ENCODE measurements around the gene RAD23B. TPM values are rescaled to one million over a fixed set of nuclear protein-coding genes. Genes with fewer than 3 reads are reported as not detected.
A peak's percentile ranks its signal among the peaks of the same experiment; 100 is the strongest.

RAD23B gene
- total and polyA plus RNA-seq, 2 experiments from 2014 or later: 18.9 to 124 TPM

DNA sequence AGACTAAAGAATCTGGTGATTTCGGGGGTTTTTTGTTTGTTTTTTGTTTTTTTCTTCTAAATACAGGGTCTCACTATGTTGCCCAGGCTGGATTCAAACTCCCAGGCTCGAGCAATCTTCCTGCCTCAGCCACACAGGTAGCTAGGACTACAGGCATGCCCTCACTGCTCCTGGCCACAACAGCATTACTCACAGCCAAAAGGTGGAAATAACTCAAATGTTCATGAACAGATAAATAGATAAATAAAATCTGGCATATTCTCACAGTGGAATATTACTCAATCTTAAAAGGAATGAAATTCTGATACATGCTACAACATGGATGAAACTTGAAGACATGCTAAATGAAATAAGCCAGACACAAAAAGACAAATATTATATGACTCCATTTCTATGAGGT is 19.8 kb upstream of the RAD23B start:
- Histone ChIP-seq H3K79me2 (ENCODE audit: insufficient read depth) (no peaks in the 10 kb centered on the region), H2AFZ (no peak overlapping the region), H3K9me3 (ENCODE audit: low read depth) (no peaks in the 10 kb centered on the region), H3F3A (ENCODE audit: insufficient read depth) (peaks cover 6% of the 10 kb centered on the region), H3K27ac (no peak overlapping the region), H3K36me3 (ENCODE audit: low read depth) (no peaks in the 10 kb centered on the region), H3K27me3 (replicated peaks; ENCODE audit: insufficient read depth) (no peaks in the 10 kb centered on the region), H3K4me2 (ENCODE audit: unreplicated experiment) (no peak overlapping the region), H3K4me1 (ENCODE audit: insufficient read depth) (peaks cover 15% of the 10 kb centered on the region), H3K9ac (no peak overlapping the region), H3K9me2 (ENCODE audit: insufficient read depth) (no peaks in the 10 kb centered on the region), H3K4me3 (no peak overlapping the region), H4K20me1 (ENCODE audit: insufficient read depth) (no peaks in the 10 kb centered on the region)
- WGBS, 2 experiments (ENCODE audit: low coverage in 1 of 2, low lambda C conversion rate in 2 of 2, missing lambda C conversion rate in 2 of 2): 84 to 87% methylated on average over 2 of the region's 2 CpGs
- in situ Hi-C loops (cut with MboI): no loop called here
- DNase-seq: no peak
- TF ChIP-seq EZH2phosphoT487 (IDR thresholded peaks at IDR 0.05; ENCODE audit: insufficient read depth, low read depth) (no peak), EZH2 (IDR thresholded peaks at IDR 0.05; ENCODE audit: insufficient read depth, poor library complexity, severe bottlenecking) (no peak)

DNA sequence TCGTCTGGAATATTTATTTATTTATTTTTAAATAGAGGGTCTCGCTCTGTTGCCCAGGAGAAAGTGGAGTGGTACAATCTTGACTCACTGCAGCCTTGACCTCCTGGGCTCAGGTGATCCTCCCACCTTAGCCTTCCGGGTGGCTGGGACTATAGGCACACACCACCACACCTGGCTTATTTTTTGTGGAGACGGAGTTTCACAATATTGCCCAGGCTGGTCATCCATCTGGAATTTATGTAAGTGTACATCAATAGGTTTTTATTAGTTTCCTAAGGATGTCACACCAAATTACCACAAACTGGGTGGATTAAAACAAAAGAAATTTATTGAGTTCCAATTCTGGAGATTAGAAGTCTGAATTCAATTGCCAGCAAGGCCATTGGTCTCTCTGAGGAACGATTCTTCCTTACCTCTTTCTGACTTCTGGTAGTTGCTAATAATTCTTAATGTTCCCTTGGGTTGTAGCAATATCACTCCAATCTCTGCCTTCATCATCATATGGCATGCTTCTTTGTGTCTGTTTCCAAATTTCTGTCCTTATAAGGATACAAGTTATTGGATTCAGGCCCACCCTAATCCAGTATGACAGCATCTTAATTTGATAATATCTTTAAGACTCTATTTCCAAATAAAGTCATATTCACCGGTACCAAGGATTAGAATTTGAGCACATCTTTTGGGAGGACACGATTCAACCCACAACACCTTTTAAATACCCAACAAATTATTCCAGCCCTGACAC is 16.3 kb upstream of the RAD23B start:
- no peak for TF ChIP-seq EZH2phosphoT487 (IDR thresholded peaks at IDR 0.05; ENCODE audit: insufficient read depth, low read depth)
- TF ChIP-seq EZH2 (IDR thresholded peaks at IDR 0.05; ENCODE audit: insufficient read depth, poor library complexity, severe bottlenecking): no peak
- Histone ChIP-seq H3K4me3 (no peak overlapping the region), H3F3A (ENCODE audit: insufficient read depth) (no peaks in the 10 kb centered on the region), H3K9me3 (ENCODE audit: low read depth) (no peaks in the 10 kb centered on the region), H3K4me1 (ENCODE audit: insufficient read depth) (peaks cover 24% of the 10 kb centered on the region), H3K79me2 (ENCODE audit: insufficient read depth) (no peaks in the 10 kb centered on the region), H3K9ac (no peak overlapping the region), H3K36me3 (ENCODE audit: low read depth) (no peaks in the 10 kb centered on the region), H4K20me1 (ENCODE audit: insufficient read depth) (no peaks in the 10 kb centered on the region), H3K27ac (no peak overlapping the region), H3K9me2 (ENCODE audit: insufficient read depth) (no peaks in the 10 kb centered on the region), H3K4me2 (ENCODE audit: unreplicated experiment) (no peak overlapping the region), H2AFZ (0 out of 2 replicates have a peak overlapping the region, but pooled peaks have one; percentile 41), H3K27me3 (replicated peaks; ENCODE audit: insufficient read depth) (no peaks in the 10 kb centered on the region)
- no peak for DNase-seq
- in situ Hi-C loops (cut with MboI): no loop called here
- WGBS, 2 experiments (ENCODE audit: low coverage in 1 of 2, low lambda C conversion rate in 2 of 2, missing lambda C conversion rate in 2 of 2): 67 to 71% methylated on average over 7 of the region's 7 CpGs

DNA sequence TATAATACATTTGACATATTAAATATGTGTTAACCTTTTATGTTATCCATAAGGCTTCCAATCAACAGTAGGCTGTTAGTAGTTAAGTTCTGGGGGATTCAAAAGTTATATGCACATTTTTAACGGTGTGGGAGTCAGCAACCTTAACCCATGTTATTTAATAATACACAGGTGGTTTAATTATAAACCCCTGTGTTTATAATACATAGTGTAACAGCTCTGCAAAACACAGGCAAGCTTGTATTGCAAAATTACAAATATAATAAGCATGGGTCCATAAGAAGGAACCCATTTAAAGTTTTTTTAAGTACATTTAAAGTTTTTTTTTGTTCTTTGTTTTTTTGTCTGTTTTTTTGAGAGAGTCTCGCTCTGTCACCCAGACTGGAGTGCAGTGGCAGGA is 14.5 kb upstream of the RAD23B start:
- Histone ChIP-seq H3K79me2 (ENCODE audit: insufficient read depth) (no peaks in the 10 kb centered on the region), H3K36me3 (ENCODE audit: low read depth) (no peaks in the 10 kb centered on the region), H3K27me3 (replicated peaks; ENCODE audit: insufficient read depth) (no peaks in the 10 kb centered on the region), H3K27ac (no peak overlapping the region), H4K20me1 (ENCODE audit: insufficient read depth) (no peaks in the 10 kb centered on the region), H3K4me1 (ENCODE audit: insufficient read depth) (peaks cover 28% of the 10 kb centered on the region), H3K9me2 (ENCODE audit: insufficient read depth) (no peaks in the 10 kb centered on the region), H3K9ac (no peak overlapping the region), H3K9me3 (ENCODE audit: low read depth) (no peaks in the 10 kb centered on the region), H3K4me2 (ENCODE audit: unreplicated experiment) (no peak overlapping the region), H2AFZ (no peak overlapping the region), H3F3A (ENCODE audit: insufficient read depth) (peaks cover under 1% of the 10 kb centered on the region; the same call in 1 of the 2 replicates), H3K4me3 (no peak overlapping the region)
- in situ Hi-C loops (cut with MboI): no loop called here
- TF ChIP-seq EZH2phosphoT487 (IDR thresholded peaks at IDR 0.05; ENCODE audit: insufficient read depth, low read depth): no peak
- TF ChIP-seq EZH2 (IDR thresholded peaks at IDR 0.05; ENCODE audit: insufficient read depth, poor library complexity, severe bottlenecking): no peak
- WGBS, 2 experiments (ENCODE audit: low coverage in 1 of 2, low lambda C conversion rate in 2 of 2, missing lambda C conversion rate in 2 of 2): 94 to 100% methylated on average over 2 of the region's 2 CpGs
- DNase-seq: no peak

GRCh38 chr9:107269254-107269653 is 13.8 kb upstream of the RAD23B start:
- no peaks in the 10 kb centered on the region for H3K9me3 ChIP-seq (ENCODE audit: low read depth)

More at GRCh38 chr9:107269254-107269653, 13.8 kb upstream of the RAD23B start:
- H3K27me3 ChIP-seq (replicated peaks; ENCODE audit: insufficient read depth): no peaks in the 10 kb centered on the region
- H3K4me3 ChIP-seq: no peak overlapping the region
- peaks cover 35% of the 10 kb centered on the region for H3K4me1 ChIP-seq (ENCODE audit: insufficient read depth)
- WGBS, 2 experiments (ENCODE audit: low coverage in 1 of 2, low lambda C conversion rate in 2 of 2, missing lambda C conversion rate in 2 of 2): 90 to 92% methylated on average over 2 of the region's 2 CpGs
- no peak for TF ChIP-seq EZH2phosphoT487 (IDR thresholded peaks at IDR 0.05; ENCODE audit: insufficient read depth, low read depth)
- TF ChIP-seq EZH2 (IDR thresholded peaks at IDR 0.05; ENCODE audit: insufficient read depth, poor library complexity, severe bottlenecking): no peak
- no peaks in the 10 kb centered on the region for H3K9me2 ChIP-seq (ENCODE audit: insufficient read depth)
- H3K9ac ChIP-seq: no peak overlapping the region
- in situ Hi-C loops (cut with MboI): no loop called here
- no peaks in the 10 kb centered on the region for H4K20me1 ChIP-seq (ENCODE audit: insufficient read depth)
- H2AFZ ChIP-seq: no peak overlapping the region
- no peak for DNase-seq
- no peaks in the 10 kb centered on the region for H3K79me2 ChIP-seq (ENCODE audit: insufficient read depth)
- peaks cover 8% of the 10 kb centered on the region for H3F3A ChIP-seq (ENCODE audit: insufficient read depth)
- no peak overlapping the region for H3K27ac ChIP-seq
- no peak overlapping the region for H3K4me2 ChIP-seq (ENCODE audit: unreplicated experiment)
- no peaks in the 10 kb centered on the region for H3K36me3 ChIP-seq (ENCODE audit: low read depth)

All from GM23248 (cell line).